Keratinocyte (primary cell): ENCODE measurements around the gene SOX10.

Source experiments
- EZH2 ChIP-seq: IDR thresholded peaks from one replicate; pipeline ENCODE4 v1.6.1; 2012; ENCODE audit warnings: inconsistent platforms, mild to moderate bottlenecking, low read length, moderate library complexity
- TF ChIP-seq, protein P1 (sequence below), 3 experiments: IDR thresholded peaks in 1 of 3; conservative IDR thresholded peaks in 1 of 3; optimal IDR thresholded peaks in 1 of 3; 2 replicates in 2 of 3; 3 replicates in 1 of 3; pipeline versions ENCODE3 to v1.5.1; 2011; ENCODE audit warnings: low read length in 3 of 3, mild to moderate bottlenecking in 3 of 3, moderate library complexity in 2 of 3, control low read depth in 1 of 3, inconsistent platforms in 1 of 3; ENCODE audit not compliant: insufficient read depth in 2 of 3; ENCODE audit errors: extremely low read depth in 1 of 3

DNA sequence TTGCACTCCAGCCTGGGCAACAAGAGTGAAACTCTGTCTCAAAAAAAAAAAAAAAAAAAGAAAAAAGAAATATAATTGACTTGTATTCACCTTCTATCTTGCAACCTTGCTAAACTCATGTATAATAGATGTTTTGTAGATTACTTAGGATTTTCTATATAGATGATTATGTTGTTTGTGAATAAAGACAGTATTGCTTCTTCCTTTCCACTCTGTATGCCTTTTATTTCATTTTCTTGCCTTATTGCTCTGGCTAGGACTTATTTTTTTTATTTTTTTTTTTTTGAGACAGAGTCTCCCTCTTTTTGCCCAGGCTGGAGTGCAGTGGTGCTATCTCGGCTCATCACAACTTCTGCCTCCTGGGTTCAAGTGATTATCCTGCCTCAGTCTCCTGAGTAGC, 29.7 kb upstream of the SOX10 start:
- TF ChIP-seq, protein P1, sequence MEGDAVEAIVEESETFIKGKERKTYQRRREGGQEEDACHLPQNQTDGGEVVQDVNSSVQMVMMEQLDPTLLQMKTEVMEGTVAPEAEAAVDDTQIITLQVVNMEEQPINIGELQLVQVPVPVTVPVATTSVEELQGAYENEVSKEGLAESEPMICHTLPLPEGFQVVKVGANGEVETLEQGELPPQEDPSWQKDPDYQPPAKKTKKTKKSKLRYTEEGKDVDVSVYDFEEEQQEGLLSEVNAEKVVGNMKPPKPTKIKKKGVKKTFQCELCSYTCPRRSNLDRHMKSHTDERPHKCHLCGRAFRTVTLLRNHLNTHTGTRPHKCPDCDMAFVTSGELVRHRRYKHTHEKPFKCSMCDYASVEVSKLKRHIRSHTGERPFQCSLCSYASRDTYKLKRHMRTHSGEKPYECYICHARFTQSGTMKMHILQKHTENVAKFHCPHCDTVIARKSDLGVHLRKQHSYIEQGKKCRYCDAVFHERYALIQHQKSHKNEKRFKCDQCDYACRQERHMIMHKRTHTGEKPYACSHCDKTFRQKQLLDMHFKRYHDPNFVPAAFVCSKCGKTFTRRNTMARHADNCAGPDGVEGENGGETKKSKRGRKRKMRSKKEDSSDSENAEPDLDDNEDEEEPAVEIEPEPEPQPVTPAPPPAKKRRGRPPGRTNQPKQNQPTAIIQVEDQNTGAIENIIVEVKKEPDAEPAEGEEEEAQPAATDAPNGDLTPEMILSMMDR (optimal IDR thresholded peaks at IDR 0.05 in 1 of 3, IDR thresholded peaks at IDR 0.05 in 1 of 3, conservative IDR thresholded peaks at IDR 0.05 in 1 of 3; ENCODE audit: extremely low read depth in 1 of 3, insufficient read depth in 2 of 3, low read length in 3 of 3) = no peak
- TF ChIP-seq EZH2 = no peak
